ENCODE measurements around the gene CCDC188.

Gene CCDC188

DNA sequence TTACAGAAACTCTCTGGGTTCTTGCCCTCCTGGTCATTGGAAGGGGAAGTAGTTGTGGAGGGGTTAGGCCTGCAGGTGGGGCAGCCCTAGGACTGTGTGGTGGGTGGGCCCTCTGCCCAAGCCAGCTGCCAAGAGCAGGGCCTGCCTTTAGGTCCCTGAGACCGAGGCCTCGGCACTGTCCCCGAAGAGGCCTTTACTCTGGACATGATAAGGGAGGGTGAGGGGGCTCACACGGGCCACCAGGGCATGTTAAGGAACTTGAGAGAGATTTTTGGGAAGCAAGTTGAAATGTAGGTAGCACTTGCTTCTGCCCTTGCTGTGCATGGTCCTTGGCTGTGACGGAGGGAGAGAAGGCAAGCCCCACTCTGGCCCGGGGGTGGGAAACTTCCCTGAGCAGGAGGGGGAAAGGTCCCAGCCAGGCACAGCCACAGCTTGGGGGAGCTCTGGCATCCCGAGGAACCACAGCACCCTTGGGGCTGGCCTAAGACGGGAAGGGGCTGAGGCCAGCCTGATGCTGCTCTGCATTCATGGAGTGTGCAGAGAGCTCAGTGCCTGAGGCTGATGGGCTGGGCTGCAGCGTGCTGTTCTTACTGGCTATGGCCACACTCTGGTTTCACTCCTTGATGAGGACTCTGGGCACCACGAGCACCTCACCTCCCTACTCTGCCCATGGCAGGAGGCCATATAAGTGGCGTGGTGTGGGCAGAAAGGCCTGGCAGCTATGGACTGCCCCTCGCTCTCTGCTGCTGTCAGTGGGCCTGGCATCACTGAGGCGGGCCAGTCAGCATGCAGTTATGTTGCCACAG lies 42.7 kb downstream of the CCDC188 start:
- Histone ChIP-seq H3K4me2 (ENCODE audit: insufficient read depth, low read length) (no peak overlapping the region), H3K4me1 (ENCODE audit: insufficient read depth, low read length) (peaks cover 17% of the 10 kb centered on the region), H3K9ac (ENCODE audit: low read depth, low read length) (no peak overlapping the region), H3K27me3 (ENCODE audit: insufficient read depth, low read length, poor library complexity) (no peaks in the 10 kb centered on the region), H3K27ac (ENCODE audit: low read length) (no peak overlapping the region), H3K36me3 (ENCODE audit: insufficient read depth, low read length) (peaks cover 96% of the 10 kb centered on the region), H3K9me3 (ENCODE audit: insufficient read depth, low read length, severe bottlenecking) (no peaks in the 10 kb centered on the region), H2AFZ (ENCODE audit: low read depth, low read length) (no peak overlapping the region), H3K79me2 (ENCODE audit: insufficient read depth, low read length) (peaks cover 49% of the 10 kb centered on the region), H4K20me1 (ENCODE audit: insufficient read depth, low read length) (peaks cover 89% of the 10 kb centered on the region), H3K4me3 (ENCODE audit: low read depth in 1 of 2, low read length in 2 of 2) (no peak overlapping the region)
- DNase-seq = no peak
- ATAC-seq (ENCODE audit: insufficient read depth, low read depth) = no peak
- TF ChIP-seq CTCF (IDR thresholded peaks at IDR 0.05; ENCODE audit: borderline replicate concordance, extremely low read depth, low read length, poor library complexity, severe bottlenecking) (no peak), EZH2 (IDR thresholded peaks at IDR 0.05; ENCODE audit: borderline replicate concordance, low read depth, low read length, severe bottlenecking) (no peak)

DNA sequence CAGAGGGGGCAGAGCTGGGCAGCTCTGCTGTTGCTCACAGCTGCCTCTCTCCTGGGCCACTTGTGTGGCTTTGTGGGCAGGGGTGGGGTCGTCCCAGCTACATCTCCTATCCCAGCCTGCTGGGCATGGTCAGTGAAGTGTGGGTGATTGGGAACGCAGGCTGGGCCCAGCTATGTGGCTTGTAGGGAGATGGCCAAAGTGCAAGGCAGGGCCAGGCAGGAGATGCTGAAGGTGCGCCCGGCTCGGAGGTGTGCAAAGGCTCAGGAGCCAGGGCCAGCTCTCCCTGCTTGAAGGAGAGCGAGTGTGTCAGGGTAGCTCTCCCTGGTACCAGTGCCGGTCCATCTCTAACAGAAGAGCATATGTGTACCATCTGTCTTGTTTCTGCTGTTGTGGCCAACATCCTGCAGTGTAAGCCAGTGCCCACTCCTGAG lies 43.4 kb downstream of the CCDC188 start:
- DNase-seq = no peak
- Histone ChIP-seq H3K4me3 (ENCODE audit: low read depth in 1 of 2, low read length in 2 of 2) (no peak overlapping the region), H3K36me3 (ENCODE audit: insufficient read depth, low read length) (peaks cover 95% of the 10 kb centered on the region), H3K27ac (ENCODE audit: low read length) (no peak overlapping the region), H3K79me2 (ENCODE audit: insufficient read depth, low read length) (peaks cover 50% of the 10 kb centered on the region), H3K27me3 (ENCODE audit: insufficient read depth, low read length, poor library complexity) (no peaks in the 10 kb centered on the region), H3K9me3 (ENCODE audit: insufficient read depth, low read length, severe bottlenecking) (no peaks in the 10 kb centered on the region), H2AFZ (ENCODE audit: low read depth, low read length) (no peak overlapping the region), H3K9ac (ENCODE audit: low read depth, low read length) (no peak overlapping the region), H4K20me1 (ENCODE audit: insufficient read depth, low read length) (peaks cover 89% of the 10 kb centered on the region), H3K4me1 (ENCODE audit: insufficient read depth, low read length) (peaks cover 12% of the 10 kb centered on the region), H3K4me2 (ENCODE audit: insufficient read depth, low read length) (no peak overlapping the region)
- TF ChIP-seq EZH2 (IDR thresholded peaks at IDR 0.05; ENCODE audit: borderline replicate concordance, low read depth, low read length, severe bottlenecking) (no peak), CTCF (IDR thresholded peaks at IDR 0.05; ENCODE audit: borderline replicate concordance, extremely low read depth, low read length, poor library complexity, severe bottlenecking) (no peak)
- no peak for ATAC-seq (ENCODE audit: insufficient read depth, low read depth)

GRCh38 chr22:20106849-20107237 lies 44.0 kb downstream of the CCDC188 start:
- H3K4me2 ChIP-seq (ENCODE audit: insufficient read depth, low read length) = no peak overlapping the region
- H3K9me3 ChIP-seq (ENCODE audit: insufficient read depth, low read length, severe bottlenecking) = no peaks in the 10 kb centered on the region
- H3K27me3 ChIP-seq (ENCODE audit: insufficient read depth, low read length, poor library complexity) = no peaks in the 10 kb centered on the region
- TF ChIP-seq CTCF (IDR thresholded peaks at IDR 0.05; ENCODE audit: borderline replicate concordance, extremely low read depth, low read length, poor library complexity, severe bottlenecking) (no peak), EZH2 (IDR thresholded peaks at IDR 0.05; ENCODE audit: borderline replicate concordance, low read depth, low read length, severe bottlenecking) (no peak)
- ATAC-seq (ENCODE audit: insufficient read depth, low read depth) = no peak
- DNase-seq = no peak
- H3K4me1 ChIP-seq (ENCODE audit: insufficient read depth, low read length) = peaks cover 8% of the 10 kb centered on the region
- peaks cover 95% of the 10 kb centered on the region for H3K36me3 ChIP-seq (ENCODE audit: insufficient read depth, low read length)
- H2AFZ ChIP-seq (ENCODE audit: low read depth, low read length) = no peak overlapping the region
- no peak overlapping the region for H3K9ac ChIP-seq (ENCODE audit: low read depth, low read length)
- peaks cover 87% of the 10 kb centered on the region for H4K20me1 ChIP-seq (ENCODE audit: insufficient read depth, low read length)
- H3K27ac ChIP-seq (ENCODE audit: low read length) = no peak overlapping the region
- H3K79me2 ChIP-seq (ENCODE audit: insufficient read depth, low read length) = peaks cover 56% of the 10 kb centered on the region
- no peak overlapping the region for H3K4me3 ChIP-seq (ENCODE audit: low read depth in 1 of 2, low read length in 2 of 2)
